ENCODE measurements around the gene TMCO4.

The TMCO4 gene

GRCh38 chr1:19715334-19716203 lies 84.1 kb downstream of the TMCO4 start:
- DNase-seq (ENCODE audit: low read depth): peak; percentile 73

DNA sequence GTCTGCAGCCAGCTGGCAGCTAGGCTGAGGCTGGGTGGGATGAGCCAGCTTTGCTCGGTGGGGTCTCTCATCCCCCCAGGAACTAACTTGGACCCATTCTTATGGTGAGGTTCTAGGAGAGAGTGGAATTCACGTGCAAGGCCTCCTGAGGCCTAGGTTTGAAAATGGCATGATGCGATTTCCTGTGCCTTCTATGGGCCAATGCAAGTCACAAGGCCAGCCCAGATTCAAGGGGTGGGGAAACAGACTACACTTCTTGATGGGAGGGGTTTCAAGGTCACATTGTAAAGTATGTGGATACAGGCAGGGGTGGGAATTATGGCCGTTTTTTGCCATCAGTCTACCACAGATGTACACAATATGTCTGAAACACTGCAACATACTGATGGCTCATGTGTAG lies 86.8 kb downstream of the TMCO4 start:
- DNase-seq (ENCODE audit: low read depth): no peak

- DNase-seq (ENCODE audit: low read depth): no peak
Observed at GRCh38 chr1:19710825-19711611, 88.7 kb downstream of the TMCO4 start.

GRCh38 chr1:19709260-19709793 lies 90.4 kb downstream of the TMCO4 start:
- no peak for DNase-seq (ENCODE audit: low read depth)

DNA sequence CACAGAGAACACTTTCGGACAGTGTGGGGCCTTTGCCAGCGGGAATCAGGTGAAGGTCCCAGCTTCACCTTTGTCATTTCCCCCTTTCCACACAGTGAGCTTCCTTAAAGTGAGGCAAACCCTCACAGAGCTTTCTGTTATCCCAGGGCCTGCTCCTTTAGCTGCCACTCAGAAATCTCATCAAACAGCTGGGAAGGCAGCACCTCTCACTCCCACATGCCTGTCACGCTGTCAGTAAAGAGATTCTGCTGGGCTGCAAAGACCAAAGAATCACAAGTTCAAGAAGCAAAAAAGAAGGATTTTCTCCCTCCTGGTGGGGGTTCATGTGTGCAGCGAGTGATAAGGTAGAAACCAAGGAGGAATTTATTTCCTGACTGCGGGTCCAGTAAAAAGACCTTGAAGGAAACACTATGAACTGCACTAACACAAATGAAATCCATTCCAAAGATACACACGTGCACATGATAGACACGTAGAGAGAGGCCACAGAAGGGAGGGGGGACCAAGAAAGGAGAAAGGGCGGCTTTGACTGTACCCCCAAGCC lies 91.1 kb downstream of the TMCO4 start:
- no peak for DNase-seq (ENCODE audit: low read depth)

GRCh38 chr1:19706136-19706535 lies 93.6 kb downstream of the TMCO4 start:
- DNase-seq (ENCODE audit: low read depth): no peak

DNA sequence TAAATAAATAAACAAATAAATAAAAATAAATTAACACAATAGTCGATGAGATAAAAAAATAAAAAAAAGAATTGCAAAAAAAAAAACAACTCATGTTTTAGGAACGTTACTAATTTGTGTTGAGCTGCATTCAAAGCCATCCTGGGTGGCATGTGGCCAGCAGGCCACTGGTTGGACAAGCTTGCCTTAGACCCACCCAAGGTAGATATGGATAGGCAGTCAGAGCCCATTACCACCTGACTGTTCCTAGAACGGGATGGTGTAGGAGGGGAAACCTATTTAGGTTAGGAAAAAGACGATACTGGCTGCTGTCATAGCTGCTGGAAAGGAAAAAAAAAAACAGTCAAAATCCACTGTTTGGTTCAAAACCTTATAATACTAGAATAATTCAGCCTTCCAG lies 94.3 kb downstream of the TMCO4 start:
- DNase-seq (ENCODE audit: low read depth): no peak

DNA sequence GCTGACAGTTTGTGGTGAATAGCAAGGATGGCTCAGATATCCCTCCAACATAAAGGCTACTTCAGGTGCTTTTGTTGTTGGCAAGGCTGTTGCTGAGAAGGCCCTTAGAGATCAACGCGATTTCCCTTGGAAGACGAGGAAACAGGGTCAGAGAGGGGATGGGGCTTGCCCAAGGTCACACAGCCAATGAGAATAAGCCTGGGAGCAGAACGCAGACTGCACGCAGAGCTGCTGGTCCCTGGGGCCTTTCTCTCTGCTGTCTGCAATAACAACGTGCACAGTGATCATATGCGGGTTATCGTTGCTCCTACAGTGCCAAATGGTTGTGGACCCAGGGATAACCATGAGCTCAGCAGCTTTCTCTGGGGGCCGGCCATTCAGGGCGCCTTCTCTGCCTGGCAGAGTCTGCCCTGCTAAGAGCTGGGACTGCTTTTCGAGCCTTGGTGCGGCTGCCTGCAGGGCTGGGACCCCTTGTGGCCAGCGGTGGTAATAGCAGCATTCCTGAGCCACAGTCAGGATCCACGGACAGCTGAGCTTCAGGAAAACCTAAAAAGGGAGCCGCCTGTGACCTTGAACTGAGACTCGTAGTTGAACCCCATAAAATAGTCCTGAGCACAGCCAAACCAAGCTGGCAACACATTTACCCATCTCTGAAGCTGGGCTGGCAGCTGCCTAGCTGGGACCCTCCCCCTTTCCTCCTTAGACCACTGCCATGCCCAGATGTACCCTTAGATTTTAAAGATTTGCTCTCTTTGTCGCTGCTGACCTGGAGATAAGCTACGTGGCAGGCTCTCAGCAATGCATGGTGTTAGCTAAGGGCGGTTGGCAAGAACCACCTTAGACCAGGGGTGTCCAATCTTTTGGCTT lies 95.2 kb downstream of the TMCO4 start:
- peak; percentile 34 for DNase-seq (ENCODE audit: low read depth)

DNA sequence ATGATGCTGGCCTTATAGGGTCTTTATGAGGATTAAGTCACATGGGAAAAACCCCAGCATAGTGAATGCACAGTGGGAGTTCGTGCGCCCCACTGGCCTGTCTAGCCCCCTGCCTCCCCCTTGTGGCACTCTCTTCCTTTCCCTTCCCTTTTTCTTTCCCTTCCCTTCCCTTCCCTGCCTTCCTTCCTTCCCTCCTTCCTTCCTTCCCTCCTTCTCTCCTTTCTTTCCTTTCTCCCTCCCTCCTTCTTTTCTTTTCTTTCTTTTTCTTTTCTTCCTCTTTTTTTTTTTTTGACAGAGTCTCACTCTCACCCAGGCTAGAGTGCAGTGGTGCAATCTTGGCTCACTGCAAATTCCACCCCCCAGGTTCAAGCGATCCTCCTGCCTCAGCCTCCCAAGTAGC lies 96.4 kb downstream of the TMCO4 start:
- no peak for DNase-seq (ENCODE audit: low read depth)

GRCh38 chr1:19700079-19700777 lies 99.5 kb downstream of the TMCO4 start:
- DNase-seq (ENCODE audit: low read depth): no peak

GRCh38 chr1:19698181-19698580 lies 101.5 kb downstream of the TMCO4 start:
- no peak for DNase-seq (ENCODE audit: low read depth)

DNA sequence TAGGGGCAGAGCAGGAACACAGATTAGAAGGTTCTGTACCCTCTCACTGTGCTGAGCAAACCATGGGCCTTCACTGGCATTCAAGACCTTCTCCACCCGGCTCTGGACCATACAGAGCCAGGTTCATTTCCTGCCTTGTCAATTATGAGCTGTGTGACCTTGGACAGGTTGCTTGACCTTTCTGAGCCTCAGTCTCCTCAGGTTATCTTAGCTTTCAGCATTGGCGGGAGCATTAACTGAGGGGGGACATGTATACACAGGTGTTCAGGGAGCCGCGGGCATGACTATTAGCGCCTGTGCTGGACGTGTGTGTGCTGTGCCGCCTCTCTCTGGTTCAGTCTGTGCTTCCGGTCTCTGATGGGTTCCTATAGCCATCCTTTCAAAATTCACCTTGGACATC lies 102.9 kb downstream of the TMCO4 start:
- no peak for DNase-seq (ENCODE audit: low read depth)

DNA sequence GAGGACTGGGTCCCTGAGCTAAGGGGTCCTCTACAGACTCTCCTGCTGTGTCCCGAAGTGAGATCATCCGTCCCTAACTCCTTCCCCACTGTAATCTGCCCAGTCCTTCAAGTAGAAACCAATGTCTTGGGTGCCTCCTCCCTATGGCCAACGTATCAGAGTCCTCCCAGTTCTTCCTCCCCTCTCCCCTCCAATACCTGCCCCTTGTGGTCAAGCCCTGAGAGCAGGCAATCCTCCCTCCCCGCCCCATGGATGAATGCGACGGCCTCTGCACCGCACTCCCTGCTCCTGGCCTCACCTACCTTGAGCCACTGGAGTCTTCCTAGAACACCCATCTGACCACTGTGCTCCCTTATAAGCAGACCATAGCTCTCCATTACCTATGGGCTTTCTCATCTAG lies 103.9 kb downstream of the TMCO4 start:
- DNase-seq (ENCODE audit: low read depth): no peak

- no peak for DNase-seq (ENCODE audit: low read depth)
Observed at GRCh38 chr1:19694298-19694697, 105.4 kb downstream of the TMCO4 start.

DNA sequence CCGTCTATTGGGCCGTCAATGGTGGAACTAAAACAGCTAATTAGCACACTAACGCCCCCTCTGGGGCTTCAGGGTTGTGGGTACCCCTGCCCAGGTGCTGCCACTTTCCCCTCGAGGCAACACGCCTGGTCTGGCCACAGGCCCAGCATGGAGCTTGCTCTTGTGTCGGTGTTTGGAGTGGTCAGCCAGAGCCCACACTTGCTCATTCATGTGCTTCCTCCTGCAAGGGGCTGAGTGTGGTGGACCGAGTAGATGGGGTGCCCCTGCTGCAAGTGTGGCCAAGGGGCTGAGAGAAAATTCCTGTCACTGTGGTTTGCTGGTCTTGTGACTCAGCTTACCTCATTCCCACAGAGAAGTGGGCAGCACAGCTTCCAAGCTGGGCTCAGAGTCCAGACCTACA lies 109.4 kb downstream of the TMCO4 start:
- no peak for DNase-seq (ENCODE audit: low read depth)

DNA sequence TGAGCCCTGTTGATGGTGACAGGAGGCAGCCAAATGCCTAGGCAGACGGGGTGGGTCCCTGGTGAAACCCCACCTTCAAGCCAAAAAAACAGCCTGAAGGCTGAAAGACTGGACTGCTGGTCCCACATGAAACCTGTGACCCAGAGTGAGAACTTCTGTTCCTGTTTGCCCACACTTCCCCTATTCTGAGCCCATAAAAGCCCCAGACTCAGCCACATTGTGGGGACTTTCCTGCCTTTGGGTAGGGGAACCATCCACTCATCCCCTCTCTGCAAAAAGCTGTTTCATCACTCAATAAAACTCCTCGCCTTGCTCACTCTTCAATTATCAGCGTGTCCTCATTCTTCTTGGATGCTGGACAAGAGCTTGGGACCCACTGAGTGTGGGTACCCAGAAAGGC lies 109.9 kb downstream of the TMCO4 start:
- DNase-seq (ENCODE audit: low read depth): no peak

- DNase-seq (ENCODE audit: low read depth): no peak
Observed at GRCh38 chr1:19689085-19689757, 110.5 kb downstream of the TMCO4 start.

DNA sequence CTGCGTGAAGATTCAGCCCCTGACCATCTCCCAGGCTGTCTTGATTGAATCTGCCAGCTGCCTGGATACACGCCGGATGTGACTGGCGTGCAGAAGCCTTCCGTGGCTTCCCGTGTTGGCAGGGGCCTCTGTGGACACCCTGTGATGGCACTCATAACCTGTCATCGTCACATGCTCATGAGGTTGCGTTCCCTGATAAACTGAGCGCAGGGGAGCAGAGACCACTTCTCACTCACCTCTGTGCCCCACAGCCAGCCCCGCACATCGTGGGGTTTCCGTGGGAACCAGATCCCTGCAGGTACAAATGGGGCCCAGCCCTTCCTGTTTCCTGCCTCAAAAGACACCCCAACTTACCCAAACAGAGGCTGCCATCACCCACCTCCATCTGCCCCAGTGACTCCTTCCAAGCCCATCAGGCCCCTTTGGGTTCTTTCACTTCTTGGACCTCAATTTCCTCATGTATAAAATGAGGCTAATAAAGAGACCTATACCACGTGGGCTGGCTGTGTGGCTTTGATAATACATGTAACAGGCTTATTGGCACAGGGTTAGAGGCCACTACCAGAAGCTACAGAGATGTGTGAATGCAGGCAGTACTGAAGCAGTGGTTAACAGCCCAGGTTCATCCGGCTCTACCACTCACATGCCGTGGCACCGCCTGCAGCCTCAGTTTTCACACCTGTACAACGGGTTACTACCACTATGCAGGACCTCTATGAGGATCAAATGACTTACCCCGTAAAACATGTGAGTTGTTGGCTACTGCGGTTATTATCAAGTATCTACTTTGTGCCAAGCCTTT lies 111.5 kb downstream of the TMCO4 start:
- DNase-seq (ENCODE audit: low read depth): no peak

GRCh38 chr1:19687414-19687813 lies 112.3 kb downstream of the TMCO4 start:
- DNase-seq (ENCODE audit: low read depth): no peak

DNA sequence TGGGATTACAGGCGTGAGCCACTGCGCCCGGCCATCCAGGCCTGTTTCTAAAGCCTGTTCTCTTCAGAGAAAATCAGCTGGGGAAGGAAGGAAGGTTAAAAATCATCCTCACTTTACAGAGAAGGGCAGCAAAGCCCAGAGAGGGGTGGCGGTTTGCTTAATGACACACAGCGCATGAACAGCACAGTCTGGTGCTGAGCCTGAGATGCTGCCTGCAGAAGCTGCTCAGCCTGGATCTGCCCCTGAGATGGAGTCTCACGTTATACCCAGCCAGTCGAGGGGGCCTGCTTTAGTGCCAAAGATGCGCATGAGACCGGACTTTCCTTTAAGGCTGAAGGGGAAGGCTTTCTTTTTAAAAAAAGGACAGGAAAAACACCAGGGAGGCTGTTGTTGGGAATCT lies 113.7 kb downstream of the TMCO4 start:
- DNase-seq (ENCODE audit: low read depth): no peak

All from activated T-helper 9 cell treated with anti-CD3 and anti-CD28 coated beads, Interleukin-2, amount 50 U/mL, for 16 hours (primary cell).